ENCODE measurements around the gene GPATCH8. TPM values are rescaled to one million over a fixed set of nuclear protein-coding genes. Genes with fewer than 3 reads are reported as not detected.

GPATCH8 gene
- polyA plus RNA-seq, 1 of the 3 experiments (the other 2 are of a cell fraction): 12.7 TPM

DNA sequence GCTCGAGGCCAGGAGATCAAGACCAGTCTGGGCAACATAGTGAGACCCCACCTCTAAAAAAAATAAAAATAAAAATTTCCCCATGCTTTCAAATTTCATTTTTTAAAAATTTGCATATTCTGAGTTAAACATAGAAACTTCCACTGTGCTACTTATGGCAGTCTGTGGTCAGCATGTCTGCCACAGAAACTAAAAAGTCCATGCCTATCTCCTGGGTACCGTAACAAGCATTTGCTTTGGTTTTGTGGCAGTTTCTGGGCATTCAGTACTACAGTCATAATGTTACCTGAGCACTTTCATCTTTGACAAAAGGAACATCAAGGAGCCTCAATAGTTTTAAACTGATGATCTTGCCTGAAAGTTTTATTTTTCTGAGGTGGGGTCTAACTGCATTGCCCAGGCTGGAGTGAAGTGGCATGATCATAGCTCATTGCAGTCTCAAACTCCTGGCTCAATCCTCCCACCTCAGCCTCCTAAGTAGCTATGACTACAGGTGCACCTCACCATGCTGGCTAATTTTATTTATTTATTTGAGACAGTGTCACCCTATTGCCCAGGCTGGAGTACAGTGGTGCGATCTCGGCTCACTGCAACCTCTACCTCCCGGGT, 100.5 kb downstream of the GPATCH8 start:
- CTCF ChIA-PET: no interaction called here
- H3F3A ChIP-seq (replicated peaks; ENCODE audit: insufficient read depth): peaks cover 3% of the 10 kb centered on the region
- no peak overlapping the region for H3K9ac ChIP-seq
- TF ChIP-seq MEF2A (IDR thresholded peaks at IDR 0.05; ENCODE audit: borderline replicate concordance, low read depth) (no peak), SIN3A (IDR thresholded peaks at IDR 0.05; ENCODE audit: borderline replicate concordance, low read depth, low read length) (no peak), YY1 (IDR thresholded peaks at IDR 0.05; ENCODE audit: low read depth) (no peak), NRF1 (IDR thresholded peaks at IDR 0.05; ENCODE audit: low read depth, low read length) (no peak), TCF12 (IDR thresholded peaks at IDR 0.05) (no peak), NFIC (IDR thresholded peaks at IDR 0.05; ENCODE audit: borderline replicate concordance) (no peak), JUND (IDR thresholded peaks at IDR 0.05) (no peak), RCOR1 (IDR thresholded peaks at IDR 0.05; ENCODE audit: low read length) (no peak), RFX5 (IDR thresholded peaks at IDR 0.05; ENCODE audit: low read length) (no peak), EZH2phosphoT487 (IDR thresholded peaks at IDR 0.05; ENCODE audit: borderline replicate concordance, low read depth) (no peak), TAF1 (IDR thresholded peaks at IDR 0.05; ENCODE audit: borderline replicate concordance, low read depth, low read length) (no peak), POLR2AphosphoS5 (IDR thresholded peaks at IDR 0.05; ENCODE audit: low read depth, low read length) (no peak), ELF1 (IDR thresholded peaks at IDR 0.05) (no peak)
- TF ChIP-seq, protein P1, sequence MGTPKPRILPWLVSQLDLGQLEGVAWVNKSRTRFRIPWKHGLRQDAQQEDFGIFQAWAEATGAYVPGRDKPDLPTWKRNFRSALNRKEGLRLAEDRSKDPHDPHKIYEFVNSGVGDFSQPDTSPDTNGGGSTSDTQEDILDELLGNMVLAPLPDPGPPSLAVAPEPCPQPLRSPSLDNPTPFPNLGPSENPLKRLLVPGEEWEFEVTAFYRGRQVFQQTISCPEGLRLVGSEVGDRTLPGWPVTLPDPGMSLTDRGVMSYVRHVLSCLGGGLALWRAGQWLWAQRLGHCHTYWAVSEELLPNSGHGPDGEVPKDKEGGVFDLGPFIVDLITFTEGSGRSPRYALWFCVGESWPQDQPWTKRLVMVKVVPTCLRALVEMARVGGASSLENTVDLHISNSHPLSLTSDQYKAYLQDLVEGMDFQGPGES (IDR thresholded peaks at IDR 0.05; ENCODE audit: low read depth, low read length): no peak
- TF ChIP-seq, protein P2, sequence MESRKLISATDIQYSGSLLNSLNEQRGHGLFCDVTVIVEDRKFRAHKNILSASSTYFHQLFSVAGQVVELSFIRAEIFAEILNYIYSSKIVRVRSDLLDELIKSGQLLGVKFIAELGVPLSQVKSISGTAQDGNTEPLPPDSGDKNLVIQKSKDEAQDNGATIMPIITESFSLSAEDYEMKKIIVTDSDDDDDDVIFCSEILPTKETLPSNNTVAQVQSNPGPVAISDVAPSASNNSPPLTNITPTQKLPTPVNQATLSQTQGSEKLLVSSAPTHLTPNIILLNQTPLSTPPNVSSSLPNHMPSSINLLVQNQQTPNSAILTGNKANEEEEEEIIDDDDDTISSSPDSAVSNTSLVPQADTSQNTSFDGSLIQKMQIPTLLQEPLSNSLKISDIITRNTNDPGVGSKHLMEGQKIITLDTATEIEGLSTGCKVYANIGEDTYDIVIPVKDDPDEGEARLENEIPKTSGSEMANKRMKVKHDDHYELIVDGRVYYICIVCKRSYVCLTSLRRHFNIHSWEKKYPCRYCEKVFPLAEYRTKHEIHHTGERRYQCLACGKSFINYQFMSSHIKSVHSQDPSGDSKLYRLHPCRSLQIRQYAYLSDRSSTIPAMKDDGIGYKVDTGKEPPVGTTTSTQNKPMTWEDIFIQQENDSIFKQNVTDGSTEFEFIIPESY (IDR thresholded peaks at IDR 0.05; ENCODE audit: borderline replicate concordance, low read depth): no peak
- TF ChIP-seq, protein P3, sequence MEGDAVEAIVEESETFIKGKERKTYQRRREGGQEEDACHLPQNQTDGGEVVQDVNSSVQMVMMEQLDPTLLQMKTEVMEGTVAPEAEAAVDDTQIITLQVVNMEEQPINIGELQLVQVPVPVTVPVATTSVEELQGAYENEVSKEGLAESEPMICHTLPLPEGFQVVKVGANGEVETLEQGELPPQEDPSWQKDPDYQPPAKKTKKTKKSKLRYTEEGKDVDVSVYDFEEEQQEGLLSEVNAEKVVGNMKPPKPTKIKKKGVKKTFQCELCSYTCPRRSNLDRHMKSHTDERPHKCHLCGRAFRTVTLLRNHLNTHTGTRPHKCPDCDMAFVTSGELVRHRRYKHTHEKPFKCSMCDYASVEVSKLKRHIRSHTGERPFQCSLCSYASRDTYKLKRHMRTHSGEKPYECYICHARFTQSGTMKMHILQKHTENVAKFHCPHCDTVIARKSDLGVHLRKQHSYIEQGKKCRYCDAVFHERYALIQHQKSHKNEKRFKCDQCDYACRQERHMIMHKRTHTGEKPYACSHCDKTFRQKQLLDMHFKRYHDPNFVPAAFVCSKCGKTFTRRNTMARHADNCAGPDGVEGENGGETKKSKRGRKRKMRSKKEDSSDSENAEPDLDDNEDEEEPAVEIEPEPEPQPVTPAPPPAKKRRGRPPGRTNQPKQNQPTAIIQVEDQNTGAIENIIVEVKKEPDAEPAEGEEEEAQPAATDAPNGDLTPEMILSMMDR (IDR thresholded peaks at IDR 0.05): no peak
- H3K27ac ChIP-seq (ENCODE audit: low read depth in 2 of 2, low read length in 1 of 2): no peak overlapping the region
- H3K4me1 ChIP-seq (ENCODE audit: control insufficient read depth in 1 of 2, insufficient read depth in 2 of 2, low read depth in 1 of 2, low read length in 1 of 2): no peaks in the 10 kb centered on the region; a peak in 1 of 4 replicates
- H3K4me3 ChIP-seq (ENCODE audit: low read depth in 2 of 2, low read length in 1 of 2): no peak overlapping the region
- POLR2A ChIA-PET: no interaction called here
- peaks cover 44 to 61% of the 10 kb centered on the region in 2 experiments for H3K36me3 ChIP-seq (replicated peaks in 1 of 2; ENCODE audit: control insufficient read depth in 1 of 2, insufficient read depth in 2 of 2, low read length in 1 of 2)
- H2AFZ ChIP-seq (ENCODE audit: low read depth): no peak overlapping the region
- H3K9me2 ChIP-seq: no peaks in the 10 kb centered on the region
- H3K27me3 ChIP-seq (ENCODE audit: insufficient read depth): no peaks in the 10 kb centered on the region
- no peak overlapping the region for H3K4me2 ChIP-seq
- H3K79me2 ChIP-seq (ENCODE audit: insufficient read depth): no peaks in the 10 kb centered on the region; the same call in 1 of the 2 replicates
- WGBS (ENCODE audit: low lambda C conversion rate): 96% methylated on average over 5 of the region's 5 CpGs
- H4K20me1 ChIP-seq (ENCODE audit: insufficient read depth): no peaks in the 10 kb centered on the region
- no peaks in the 10 kb centered on the region for H3K9me3 ChIP-seq
- DNase-seq: no peak
